Glutamatergic neuron (in vitro differentiated cells): ENCODE results near the gene WNT2B. TPM values are rescaled to one million over a fixed set of nuclear protein-coding genes. Genes with fewer than 3 reads are reported as not detected.

Source experiments
- DNase-seq: peaks from one replicate; pipeline ENCODE4 v3.0.0; 2022
- H3K27ac Mint-ChIP-seq: one replicate; pipeline ENCODE4 v1.8.0; 2020; ENCODE audit warnings: mild to moderate bottlenecking, mixed read lengths, inconsistent platforms; ENCODE audit not compliant: unreplicated experiment
- H3K27me3 Mint-ChIP-seq: one replicate; pipeline ENCODE4 v1.8.0; 2020; ENCODE audit warnings: mild to moderate bottlenecking, moderate library complexity, mixed read lengths, inconsistent platforms; ENCODE audit not compliant: unreplicated experiment
- H3K36me3 Mint-ChIP-seq: one replicate; pipeline ENCODE4 v1.8.0; 2020; ENCODE audit warnings: mild to moderate bottlenecking, mixed read lengths, inconsistent platforms; ENCODE audit not compliant: unreplicated experiment
- H3K4me1 Mint-ChIP-seq: one replicate; pipeline ENCODE4 v1.8.0; 2020; ENCODE audit warnings: mild to moderate bottlenecking, low read depth, mixed read lengths, inconsistent platforms; ENCODE audit not compliant: unreplicated experiment
- H3K4me3 Mint-ChIP-seq: one replicate; pipeline ENCODE4 v1.8.0; 2020; ENCODE audit warnings: mild to moderate bottlenecking, mixed read lengths, inconsistent platforms; ENCODE audit not compliant: unreplicated experiment
- H3K9me3 Mint-ChIP-seq: one replicate; pipeline ENCODE4 v1.8.0; 2020; ENCODE audit warnings: mild to moderate bottlenecking, moderate library complexity, mixed read lengths, inconsistent platforms; ENCODE audit not compliant: unreplicated experiment
- CTCF ChIP-seq: fragments of 200-600 bp; sonication (generic); IDR thresholded peaks from one replicate; pipeline ENCODE4 v1.5.0; 2021; ENCODE audit not compliant: partially characterized antibody, unreplicated experiment
- total RNA-seq: library from RNA; stranded (reverse); fragmentation: NEBNext Ultra II Directional; extraction: Animal tissue kit (Norgen Biotek cat#: 25700); gene quantifications from one replicate; pipeline ENCODE4 v1.2.1, GENCODE V29; 2021; ENCODE audit not compliant: unreplicated experiment

Gene WNT2B
- total RNA-seq, 1 donor from 2014 or later: 4.0 TPM

GRCh38 chr1:112522621-112523020 lies 13.9 kb downstream of the WNT2B start:
- Mint-ChIP-seq H3K9me3 (peaks cover 4% of the 10 kb centered on the region), H3K27me3 (no peaks in the 10 kb centered on the region), H3K27ac (no peak overlapping the region), H3K36me3 (no peaks in the 10 kb centered on the region), H3K4me1 (no peaks in the 10 kb centered on the region), H3K4me3 (no peak overlapping the region)
- no peak for DNase-seq
- no peak for TF ChIP-seq CTCF

GRCh38 chr1:112524251-112524650 lies 15.5 kb downstream of the WNT2B start:
- no peak for TF ChIP-seq CTCF
- Mint-ChIP-seq H3K9me3 (no peaks in the 10 kb centered on the region), H3K4me1 (no peaks in the 10 kb centered on the region), H3K27ac (no peak overlapping the region), H3K27me3 (no peaks in the 10 kb centered on the region), H3K36me3 (no peaks in the 10 kb centered on the region), H3K4me3 (no peak overlapping the region)
- DNase-seq: no peak

- Mint-ChIP-seq H3K36me3 (no peaks in the 10 kb centered on the region), H3K9me3 (no peaks in the 10 kb centered on the region), H3K27me3 (no peaks in the 10 kb centered on the region), H3K27ac (no peak overlapping the region), H3K4me1 (no peaks in the 10 kb centered on the region), H3K4me3 (no peak overlapping the region)
- DNase-seq: no peak
- no peak for TF ChIP-seq CTCF
These were observed 16.2 kb downstream of the WNT2B start for GRCh38 chr1:112524986-112525385.

- Mint-ChIP-seq H3K4me1 (no peaks in the 10 kb centered on the region), H3K36me3 (no peaks in the 10 kb centered on the region), H3K27me3 (no peaks in the 10 kb centered on the region), H3K9me3 (no peaks in the 10 kb centered on the region), H3K27ac (no peak overlapping the region), H3K4me3 (no peak overlapping the region)
- no peak for TF ChIP-seq CTCF
- DNase-seq: no peak
These were observed 18.7 kb downstream of the WNT2B start for GRCh38 chr1:112527266-112528010.

- no peak overlapping the region for H3K4me3 Mint-ChIP-seq
- H3K4me1 Mint-ChIP-seq: no peaks in the 10 kb centered on the region
- no peaks in the 10 kb centered on the region for H3K27me3 Mint-ChIP-seq
- no peaks in the 10 kb centered on the region for H3K36me3 Mint-ChIP-seq
- no peak for DNase-seq
- no peak for TF ChIP-seq CTCF
- H3K27ac Mint-ChIP-seq: no peak overlapping the region
- H3K9me3 Mint-ChIP-seq: no peaks in the 10 kb centered on the region
These were observed 19.3 kb downstream of the WNT2B start for GRCh38 chr1:112528076-112528475.
